GM18517 (cell line): Measurements from ENCODE around the gene C1QA.

Experiments used
- ATAC-seq: cut with Tn5 transposase; IDR thresholded peaks from one replicate; pipeline ENCODE4 v1.9.1; 2021; ENCODE audit warnings: mild to moderate bottlenecking, moderate library complexity; ENCODE audit not compliant: unreplicated experiment

C1QA gene

GRCh38 chr1:22612671-22613571 is 23.5 kb upstream of the C1QA start:
- no peak for ATAC-seq

GRCh38 chr1:22613572-22613918 is 22.9 kb upstream of the C1QA start:
- ATAC-seq = no peak

GRCh38 chr1:22613951-22614350 is 22.5 kb upstream of the C1QA start:
- no peak for ATAC-seq

GRCh38 chr1:22615886-22616285 is 20.5 kb upstream of the C1QA start:
- ATAC-seq = no peak

- ATAC-seq = no peak
These were observed 19.9 kb upstream of the C1QA start for GRCh38 chr1:22616571-22616970.

- ATAC-seq = no peak
These were observed 18.4 kb upstream of the C1QA start for GRCh38 chr1:22618056-22618455.

GRCh38 chr1:22619252-22619651 is 17.2 kb upstream of the C1QA start:
- ATAC-seq = no peak

GRCh38 chr1:22619798-22620197 is 16.6 kb upstream of the C1QA start:
- ATAC-seq = no peak

GRCh38 chr1:22621761-22622160 is 14.7 kb upstream of the C1QA start:
- ATAC-seq = no peak

GRCh38 chr1:22625262-22625925 is 11.0 kb upstream of the C1QA start:
- no peak for ATAC-seq

- ATAC-seq = no peak
These were observed 9.9 kb upstream of the C1QA start for GRCh38 chr1:22626237-22627157.

- no peak for ATAC-seq
These were observed 9.1 kb upstream of the C1QA start for GRCh38 chr1:22627331-22627730.

GRCh38 chr1:22628698-22629444 is 7.6 kb upstream of the C1QA start:
- no peak for ATAC-seq

- no peak for ATAC-seq
These were observed 6.5 kb upstream of the C1QA start for GRCh38 chr1:22629886-22630285.

GRCh38 chr1:22633697-22634463 is 2.5 kb upstream of the C1QA start:
- ATAC-seq = no peak

- no peak for ATAC-seq
These were observed 992 bp upstream of the C1QA start for GRCh38 chr1:22635436-22635835.

GRCh38 chr1:22636927-22637326 is 499 bp downstream of the C1QA start:
- ATAC-seq = no peak

- ATAC-seq = no peak
These were observed 1.5 kb downstream of the C1QA start for GRCh38 chr1:22637907-22638445.

GRCh38 chr1:22638476-22639234 is 2.2 kb downstream of the C1QA start:
- no peak for ATAC-seq
